GM12865 (cell line): ENCODE data around the gene TSSK6.

Source experiments
- DNase-seq: peaks from one replicate; pipeline ENCODE4 v3.0.0; 2010; ENCODE audit warnings: low read depth
- H3K4me3 ChIP-seq: 2 replicates; pipeline ENCODE4 v1.5.1; 2011; ENCODE audit warnings: mild to moderate bottlenecking, low read depth, low read length, control low read depth
- CTCF ChIP-seq: IDR thresholded peaks from 2 replicates; pipeline ENCODE4 v1.5.1; 2011; ENCODE audit warnings: low read length, control low read depth, low read depth, inconsistent platforms; ENCODE audit not compliant: insufficient read depth; ENCODE audit errors: missing control alignments

TSSK6 gene

GRCh38 chr19:19498255-19498991, 16.9 kb downstream of the TSSK6 start:
- no peak overlapping the region for H3K4me3 ChIP-seq
- DNase-seq: no peak
- no peak for TF ChIP-seq CTCF

DNA sequence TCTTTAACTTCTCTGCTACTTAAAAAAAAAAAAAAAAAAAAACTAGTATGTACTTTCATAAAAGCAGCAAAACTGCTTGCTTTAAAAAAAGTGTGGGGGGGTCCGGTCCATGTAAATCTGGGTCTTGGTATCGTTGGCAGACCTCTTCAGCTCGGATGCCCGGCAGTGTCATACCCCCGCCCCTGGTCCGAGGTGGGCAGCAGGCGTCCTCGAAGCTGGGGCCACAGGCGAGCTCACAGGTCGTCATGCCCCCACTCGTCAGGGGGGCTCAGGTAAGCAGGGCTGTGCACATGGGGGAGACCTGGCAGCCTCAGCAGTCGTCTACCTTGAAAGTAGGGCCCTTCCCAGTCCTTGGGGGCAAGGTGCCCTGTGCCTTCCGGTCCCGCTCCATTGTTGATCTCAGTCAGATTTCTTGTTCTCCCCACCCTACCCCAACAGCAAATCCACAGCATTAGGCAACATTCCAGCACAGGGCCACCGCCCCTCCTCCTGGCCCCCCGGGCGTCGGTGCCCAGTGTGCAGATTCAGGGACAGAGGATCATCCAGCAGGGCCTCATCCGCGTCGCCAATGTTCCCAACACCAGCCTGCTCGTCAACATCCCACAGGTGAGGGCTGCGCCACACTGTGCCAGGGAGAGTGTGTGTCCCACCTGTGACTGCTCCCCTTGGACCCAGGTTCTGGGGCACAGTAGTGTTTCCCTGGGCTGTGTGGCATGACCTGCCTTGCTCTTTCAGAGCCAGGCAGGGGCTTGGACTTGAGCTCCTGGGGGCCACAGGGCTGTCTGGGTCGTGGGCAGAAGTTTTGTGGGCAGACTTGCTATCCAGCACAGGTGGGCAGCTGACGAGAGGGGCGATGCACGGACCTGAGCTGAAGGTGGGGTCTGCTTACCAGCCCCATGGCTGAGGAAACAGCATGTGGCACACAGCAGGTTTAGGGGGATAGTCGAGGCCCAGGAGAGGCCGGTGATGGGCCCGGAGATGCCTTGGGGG, 19.4 kb downstream of the TSSK6 start:
- DNase-seq: no peak
- H3K4me3 ChIP-seq: no peak overlapping the region
- no peak for TF ChIP-seq CTCF

- no peak overlapping the region for H3K4me3 ChIP-seq
- no peak for DNase-seq
- TF ChIP-seq CTCF: no peak
These were observed 21.4 kb downstream of the TSSK6 start for GRCh38 chr19:19493841-19494546.

- TF ChIP-seq CTCF: no peak
- no peak for DNase-seq
- no peak overlapping the region for H3K4me3 ChIP-seq
These were observed 23.2 kb downstream of the TSSK6 start for GRCh38 chr19:19492026-19492610.

GRCh38 chr19:19491321-19492025, 23.9 kb downstream of the TSSK6 start:
- no peak for TF ChIP-seq CTCF
- DNase-seq: no peak
- no peak overlapping the region for H3K4me3 ChIP-seq
